Suppressor macrophage (primary cell): ENCODE results near the gene SOX11.
"Not testable (repeated sequence)": the region's sequence is repeated elsewhere in the genome, so short reads cannot be mapped to it uniquely, and the experiment has no call there.

ENCODE experiments used
- DNase-seq, 4 experiments: peaks; one replicate each; pipeline ENCODE4 v3.0.0-alpha.2; 2020 to 2022
- total RNA-seq, 17 experiments: gene quantifications; one replicate each; lab custom pipeline; 2026; ENCODE audit warnings: mixed read lengths in 6 of 17, inconsistent platforms in 3 of 17; lab: John Stamatoyannopoulos, UW

SOX11 gene
- 0 to 4.1 (median 0) reads per million in 17 experiments for total RNA-seq

DNA sequence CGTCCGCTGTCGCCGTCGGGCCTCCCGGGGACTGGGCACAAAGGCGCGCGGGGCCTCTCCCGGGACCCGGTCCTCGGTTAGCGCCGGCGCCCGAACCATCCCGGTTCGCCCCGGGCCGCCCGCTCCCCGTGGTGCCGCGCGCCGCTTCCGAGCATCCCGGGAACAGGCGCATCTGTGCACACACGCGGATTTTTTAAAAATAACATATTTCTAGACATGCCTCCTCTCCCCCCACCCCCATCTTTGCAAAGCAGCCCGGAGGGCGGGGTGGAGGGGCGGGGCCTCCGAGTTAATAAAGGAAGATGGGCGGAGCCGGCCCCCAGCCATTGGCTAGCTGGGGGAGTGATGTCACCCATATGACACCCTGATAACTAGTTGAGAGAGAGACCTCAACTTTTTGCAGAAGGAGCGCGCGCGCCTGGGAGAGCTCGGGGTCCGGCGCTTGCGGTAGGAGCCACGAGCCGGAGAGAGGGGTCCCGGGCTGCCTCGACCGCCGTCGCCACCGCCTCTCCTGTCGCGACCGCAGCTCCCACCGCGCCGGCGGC is at the start of gene SOX11:
Gene SOX11, plus strand, starts transcription at position 400 of the 545 bp plus-strand sequence. CDS start 338 bp downstream, outside the sequence.
- DNase-seq: peak in 1 of 4 experiments; percentile 3

DNA sequence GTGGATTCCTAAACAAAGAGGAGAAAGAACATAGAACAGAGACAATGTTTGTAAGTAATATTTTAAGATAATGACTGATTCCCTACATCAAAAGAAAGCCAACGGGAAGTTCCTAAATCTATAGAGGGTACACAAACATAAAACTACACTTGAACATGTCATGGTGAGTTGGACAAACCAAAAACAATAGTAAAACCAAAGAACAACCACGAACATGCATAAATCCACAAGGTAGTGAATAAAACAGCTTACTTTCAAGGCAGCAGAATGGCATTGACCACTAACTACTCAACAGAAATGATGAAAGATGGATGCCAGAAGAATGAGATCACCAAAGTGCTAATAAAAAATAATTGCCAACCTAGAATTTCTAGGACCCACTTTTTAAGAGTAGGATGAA is 39.5 kb upstream of the SOX11 start:
- not testable (repeated sequence) for DNase-seq

DNA sequence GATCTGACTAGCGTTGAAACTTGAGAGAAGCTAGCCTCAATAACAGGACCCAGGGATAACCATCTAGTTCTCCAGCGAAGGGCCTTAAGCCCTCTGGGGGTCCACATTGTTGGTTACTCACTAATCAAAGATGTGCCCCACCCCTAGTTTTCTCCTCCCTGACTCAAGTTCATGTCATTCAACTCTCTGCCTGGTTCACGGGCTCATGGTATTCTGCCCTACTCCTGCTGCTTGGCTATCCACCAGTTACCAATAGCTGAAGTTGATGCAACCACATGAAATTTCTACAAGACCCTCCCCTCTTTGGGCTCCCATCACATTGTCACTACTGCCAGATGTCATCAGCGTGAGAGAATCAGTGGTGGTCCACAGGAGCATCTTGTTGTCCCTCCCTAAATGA is 38.4 kb upstream of the SOX11 start:
- not testable (repeated sequence) for DNase-seq

DNA sequence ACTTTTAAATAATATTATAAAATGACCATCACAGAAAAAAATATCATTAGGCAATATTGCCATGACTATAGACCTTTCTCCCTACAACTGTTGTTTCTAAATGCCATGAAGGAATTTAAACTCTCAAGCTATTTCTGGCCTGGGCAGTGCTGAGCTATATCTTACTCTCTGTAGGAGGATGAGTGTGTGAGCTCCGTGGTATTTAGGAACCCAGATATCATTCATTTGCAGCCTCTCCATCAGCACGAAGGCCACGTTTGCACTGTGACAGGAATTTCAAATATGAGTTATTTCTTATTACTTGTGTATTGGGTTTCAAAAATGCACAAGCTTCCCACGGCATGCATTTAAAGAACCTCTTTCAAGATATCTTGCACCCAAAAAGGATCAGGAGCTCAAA is 35.0 kb upstream of the SOX11 start:
- DNase-seq: no peak

DNA sequence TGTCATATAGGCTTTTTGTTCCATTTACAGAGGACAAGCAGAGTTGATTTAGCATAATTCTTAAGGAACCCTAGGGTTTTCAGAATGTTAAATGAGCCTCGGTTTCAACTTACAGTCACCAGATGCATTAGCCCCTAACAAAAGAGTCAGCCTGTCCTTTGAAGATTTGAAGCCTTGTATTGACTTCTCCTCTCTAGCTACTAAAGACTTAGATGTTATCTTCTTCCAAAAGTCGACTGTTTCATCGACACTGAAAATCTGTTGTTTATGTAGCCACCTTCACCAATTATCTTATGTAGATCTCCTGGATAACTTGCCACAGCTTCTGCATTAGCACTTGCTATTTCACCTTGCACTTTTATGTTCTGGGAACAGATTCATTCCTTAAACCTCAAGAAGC is 31.6 kb upstream of the SOX11 start:
- no peak for DNase-seq

DNA sequence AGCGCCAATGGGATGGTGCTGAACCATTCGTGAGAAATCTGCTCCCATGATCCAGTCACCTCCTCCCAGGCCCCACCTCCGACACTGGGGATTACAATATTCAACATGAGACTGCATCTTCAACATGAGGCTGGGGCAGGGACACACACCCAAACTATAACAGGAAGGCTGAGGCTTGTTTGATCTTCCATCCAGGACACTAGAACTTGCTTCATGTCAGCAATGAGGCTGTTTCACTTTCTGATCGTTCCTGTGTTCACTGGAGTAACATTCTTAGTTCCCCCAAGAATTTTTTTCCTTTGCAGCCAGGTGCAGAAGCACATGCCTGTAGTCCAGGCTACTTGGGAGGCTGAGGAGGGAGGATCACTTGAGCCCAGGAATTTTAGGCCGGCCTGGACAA is 30.8 kb upstream of the SOX11 start:
- no peak for DNase-seq

DNA sequence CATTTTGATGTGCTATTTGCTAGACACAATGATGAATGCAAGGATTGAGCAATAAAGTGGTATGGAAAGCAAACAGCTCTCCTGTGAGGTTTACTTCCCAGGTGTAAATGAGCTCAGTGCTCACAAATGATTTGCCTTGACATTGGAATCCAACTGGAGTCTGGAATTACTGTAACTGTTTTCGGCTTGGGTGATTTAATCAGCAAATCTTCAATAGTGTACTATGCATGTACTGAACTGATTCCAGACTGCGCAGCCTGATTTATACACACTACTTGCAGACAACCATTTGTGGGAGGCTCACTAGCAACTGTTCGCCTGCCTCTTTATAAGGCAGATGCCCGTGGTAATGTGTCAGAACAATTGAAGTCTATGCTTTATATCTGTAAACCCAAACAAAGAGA is 27.9 kb upstream of the SOX11 start:
- DNase-seq: no peak

DNA sequence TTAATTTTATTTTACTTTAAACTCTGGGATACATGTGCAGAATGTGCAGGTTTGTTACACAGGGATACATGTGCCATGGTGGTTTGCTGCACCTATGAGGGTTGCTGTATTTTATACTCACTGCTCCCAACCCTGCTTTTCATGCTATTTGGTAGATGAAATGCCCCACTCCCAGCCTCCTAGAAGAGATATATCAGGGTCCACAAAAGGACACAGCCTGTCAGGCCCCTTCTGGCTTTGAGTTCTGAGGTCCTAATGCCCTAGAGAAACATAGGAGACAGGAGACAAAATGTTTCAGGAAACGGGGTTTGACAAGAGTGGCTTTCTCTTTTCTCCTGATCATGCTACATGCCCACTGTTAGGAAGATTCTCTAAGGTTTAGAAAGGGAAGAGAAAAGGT is 27.1 kb upstream of the SOX11 start:
- DNase-seq: no peak

DNA sequence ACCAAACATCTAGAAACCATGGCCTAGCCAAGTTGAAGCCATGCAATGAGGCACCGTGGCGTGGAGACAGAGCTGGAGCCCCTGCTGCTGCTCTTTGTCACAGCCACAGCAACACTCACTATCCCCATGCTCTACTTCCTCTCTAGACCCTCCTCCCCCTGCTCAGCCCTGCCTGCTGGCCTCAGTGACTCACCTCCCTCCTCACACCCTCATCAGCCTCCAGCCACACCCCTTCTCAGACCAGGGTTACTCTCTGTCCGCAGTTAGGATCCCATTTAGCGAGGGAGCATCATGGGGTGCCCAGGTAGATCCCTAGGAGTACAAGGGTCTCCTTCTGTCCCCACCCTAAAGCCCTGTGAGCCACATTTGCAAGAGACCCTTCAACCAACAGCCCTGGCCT is 25.4 kb upstream of the SOX11 start:
- no peak for DNase-seq

GRCh38 chr2:5667655-5668054 is 24.5 kb upstream of the SOX11 start:
- not testable (repeated sequence) for DNase-seq

DNA sequence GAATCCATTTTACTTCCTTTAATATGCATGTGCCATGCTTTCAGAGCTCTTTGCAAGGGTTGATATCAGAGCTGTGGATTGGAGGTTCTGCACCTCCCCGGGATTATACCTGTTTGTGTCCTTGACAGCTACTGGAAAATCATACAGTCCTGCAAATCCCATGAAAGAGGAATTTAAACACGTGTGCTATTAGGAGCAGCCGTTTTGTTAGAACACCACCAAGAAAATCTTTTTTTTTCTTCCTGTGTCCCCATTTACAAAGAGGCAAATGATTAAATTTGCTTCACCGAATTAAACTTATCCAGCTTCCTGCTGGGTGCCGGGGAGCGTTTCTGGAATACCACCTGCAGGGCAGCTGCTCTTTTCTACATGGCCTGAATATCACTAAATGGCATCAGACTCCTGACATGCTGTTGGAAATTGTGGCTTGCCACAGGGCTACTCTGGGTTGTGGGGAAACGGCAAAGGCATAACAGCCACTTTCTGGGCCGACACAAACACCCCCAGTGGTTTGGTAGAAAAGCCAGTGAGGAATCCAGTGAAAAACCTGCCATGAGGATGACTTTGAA is 23.4 kb upstream of the SOX11 start:
- no peak for DNase-seq

- no peak for DNase-seq
These were observed 19.4 kb upstream of the SOX11 start for GRCh38 chr2:5672749-5673144.

DNA sequence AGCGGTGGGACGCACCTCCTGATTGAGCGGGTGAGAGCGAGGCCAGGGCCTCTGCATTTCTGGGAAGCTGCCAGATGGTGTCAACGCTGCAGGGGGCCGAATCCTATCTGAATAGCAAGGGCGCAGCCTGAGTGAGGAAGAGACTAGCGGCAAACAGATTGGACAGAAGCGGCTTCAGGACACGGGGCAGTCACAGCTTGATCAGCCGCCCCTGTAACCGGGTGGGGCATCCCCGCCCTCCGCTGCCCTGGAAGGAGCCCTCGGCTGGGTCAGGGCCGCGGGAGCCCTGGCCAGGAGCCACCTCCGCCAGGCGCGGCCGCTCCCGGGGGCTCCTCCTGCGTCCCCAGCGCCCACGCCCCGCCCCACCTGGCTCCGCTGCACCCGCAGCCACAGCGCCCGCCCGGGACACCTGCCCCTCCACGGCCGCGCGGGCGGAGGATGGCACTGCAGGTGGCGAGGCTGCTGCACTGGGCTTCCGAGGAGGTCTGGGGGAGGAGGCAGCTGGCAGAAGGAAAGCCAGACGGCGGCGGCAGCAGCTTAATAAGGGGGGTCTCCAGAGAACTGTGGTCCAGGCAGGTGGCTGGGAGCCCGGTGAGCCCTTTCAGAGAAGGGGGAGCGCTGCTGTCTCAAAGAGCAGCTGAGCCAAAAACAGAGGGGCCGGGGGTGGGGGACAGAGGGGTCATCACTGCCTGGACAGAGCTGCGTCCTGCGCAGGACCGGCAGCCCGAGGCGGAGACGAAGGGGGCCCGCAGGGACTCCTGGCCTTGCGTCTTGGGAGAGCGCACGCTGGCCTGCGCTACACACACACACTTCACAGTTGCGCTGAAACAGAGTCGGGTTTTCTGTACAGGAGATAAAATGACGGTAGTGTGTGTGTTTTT is 18.8 kb upstream of the SOX11 start:
- DNase-seq: no peak

GRCh38 chr2:5674026-5674340 is 18.2 kb upstream of the SOX11 start:
- no peak for DNase-seq

DNA sequence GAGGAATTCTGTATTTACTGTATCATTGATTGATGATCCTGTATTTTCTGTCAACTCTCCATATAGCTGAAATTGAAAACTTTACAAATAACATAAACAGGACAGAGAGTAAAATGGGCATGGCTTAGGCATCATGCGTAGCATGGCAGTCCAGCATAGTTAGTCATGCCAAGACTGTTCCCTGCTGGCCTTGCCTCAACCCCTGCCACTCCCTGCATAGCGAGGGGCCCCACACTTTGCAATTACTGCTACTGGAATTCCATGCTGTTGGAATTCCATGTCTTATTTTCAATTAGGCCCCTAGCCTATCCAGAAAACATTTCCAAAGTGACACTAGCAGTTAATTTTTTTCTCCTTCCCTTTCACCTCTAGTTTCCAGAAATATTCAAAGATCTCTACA is 15.1 kb upstream of the SOX11 start:
- DNase-seq: no peak

- no peak for DNase-seq
These were observed 8.7 kb upstream of the SOX11 start for GRCh38 chr2:5683471-5683870.

- DNase-seq: no peak
These were observed 7.0 kb upstream of the SOX11 start for GRCh38 chr2:5685225-5685624.

DNA sequence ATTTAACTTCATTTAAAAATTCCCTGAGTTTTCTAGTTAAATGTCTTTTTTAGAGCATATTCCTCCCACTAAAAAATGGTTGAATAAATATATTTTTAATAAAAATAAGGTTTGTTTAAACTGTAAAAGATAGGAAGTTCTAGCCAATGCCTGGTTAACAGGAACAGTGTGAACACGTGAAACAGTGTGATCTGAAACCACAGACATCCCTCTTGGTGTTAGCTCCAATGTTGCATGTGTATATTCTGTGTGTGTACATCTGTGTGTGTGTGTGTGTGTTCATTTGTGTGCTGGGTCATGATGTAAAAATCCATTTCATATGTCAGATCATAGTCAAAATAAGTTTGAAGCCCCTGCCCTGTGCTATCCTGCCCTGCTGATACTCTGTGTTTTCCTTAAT is 6.1 kb upstream of the SOX11 start:
- no peak for DNase-seq

DNA sequence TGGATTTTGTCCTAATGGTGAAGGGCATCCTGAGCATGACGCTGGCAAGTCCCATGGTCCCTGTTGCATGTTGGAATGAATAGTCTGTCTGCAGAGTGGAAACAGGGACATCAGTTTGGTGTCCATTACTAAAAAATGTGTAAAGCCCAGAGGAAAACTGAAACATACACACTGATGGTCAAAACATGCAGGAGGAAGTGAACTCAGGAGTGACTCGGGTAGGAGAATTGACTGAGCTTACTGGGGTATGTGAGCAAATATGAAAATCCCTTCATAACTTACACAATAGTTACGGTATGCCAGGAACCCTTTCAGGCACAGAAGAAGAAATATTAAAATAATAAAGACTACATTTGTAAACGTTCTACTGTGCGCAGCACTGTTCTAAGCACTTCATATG is 5.6 kb upstream of the SOX11 start:
- no peak for DNase-seq

- DNase-seq: no peak
These were observed 2.4 kb upstream of the SOX11 start for GRCh38 chr2:5689750-5690149.

- DNase-seq: no peak
These were observed 1.9 kb upstream of the SOX11 start for GRCh38 chr2:5690286-5690685.

DNA sequence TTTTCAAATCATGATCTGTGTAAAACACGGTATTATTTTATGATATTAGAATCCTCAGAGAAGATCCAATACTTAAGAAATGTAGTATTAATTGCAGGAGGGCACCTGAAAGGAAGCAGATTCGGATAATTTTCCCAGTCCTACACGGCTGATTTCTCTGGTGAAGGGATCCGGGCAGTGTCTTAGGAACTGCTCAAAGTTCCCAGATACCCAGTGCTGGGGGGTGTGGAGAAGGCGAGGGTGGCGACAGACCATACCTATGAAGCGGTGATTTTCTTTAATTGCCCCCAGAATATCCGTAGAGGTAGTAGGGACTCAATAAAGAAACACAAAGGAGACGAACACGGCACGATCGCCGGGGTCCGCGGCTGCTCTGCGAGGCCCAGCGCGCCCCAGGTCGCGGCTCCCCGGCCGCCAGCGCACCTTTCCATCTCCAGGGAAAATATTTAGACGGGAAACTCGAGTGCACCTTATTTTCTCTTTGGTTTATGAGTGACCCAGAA is 1.4 kb upstream of the SOX11 start:
- no peak for DNase-seq

GRCh38 chr2:5691221-5691984 is 781 bp upstream of the SOX11 start:
- DNase-seq: no peak
